CD4-positive, CD25-positive, alpha-beta regulatory T cell (primary cell): Measurements from ENCODE around the gene HSD17B1. TPM values are rescaled to one million over a fixed set of nuclear protein-coding genes. Genes with fewer than 3 reads are reported as not detected.

Experiments
- ATAC-seq, 2 donors: fragments of 150-1000 bp; cut with Tn5 transposase; one replicate each; pipeline ENCODE4 v1.10.0; 2021; ENCODE audit warnings: low read depth in 2 of 2, moderate number of reproducible peaks in 2 of 2, moderate library complexity in 1 of 2
- DNase-seq, 3 donors: peaks; one replicate each; pipeline versions ENCODE4 v3.0.0 to v3.0.0-alpha.2; 2012 to 2022; ENCODE audit warnings: mixed read lengths in 1 of 3
- H3K27ac ChIP-seq: one replicate; pipeline ENCODE4 v1.7.0; 2013; ENCODE audit warnings: mild to moderate bottlenecking, low read length; ENCODE audit not compliant: insufficient read depth, poor library complexity, severe bottlenecking
- H3K27me3 ChIP-seq: one replicate; pipeline ENCODE4 v1.7.0; 2013; ENCODE audit warnings: low read length; ENCODE audit not compliant: control insufficient read depth, insufficient read depth
- H3K36me3 ChIP-seq: one replicate; pipeline ENCODE4 v1.7.0; 2013; ENCODE audit warnings: mild to moderate bottlenecking, low read length, moderate library complexity; ENCODE audit not compliant: control insufficient read depth, insufficient read depth
- H3K4me1 ChIP-seq: 2 replicates; pipeline ENCODE4 v1.7.0; 2013; ENCODE audit warnings: mild to moderate bottlenecking, low read length; ENCODE audit not compliant: insufficient read depth, control insufficient read depth, poor library complexity, severe bottlenecking
- H3K4me3 ChIP-seq: one replicate; pipeline ENCODE4 v1.7.0; 2013; ENCODE audit warnings: low read depth, mild to moderate bottlenecking, low read length, moderate library complexity
- H3K9me3 ChIP-seq, 2 experiments: 1 replicate in 1 of 2; 2 replicates in 1 of 2; pipeline ENCODE4 v1.7.0; 2013; ENCODE audit warnings: low read length in 2 of 2, mild to moderate bottlenecking in 1 of 2, moderate library complexity in 1 of 2; ENCODE audit not compliant: control insufficient read depth in 2 of 2
- H3K27ac Mint-ChIP-seq, 3 donors: one replicate each; pipeline ENCODE4 v1.8.0; 2020 to 2022; ENCODE audit warnings: mild to moderate bottlenecking in 3 of 3, mixed read lengths in 3 of 3, moderate library complexity in 2 of 3
- H3K27me3 Mint-ChIP-seq: one replicate; pipeline ENCODE4 v1.8.0; 2022; ENCODE audit warnings: mild to moderate bottlenecking, mixed read lengths
- H3K36me3 Mint-ChIP-seq: one replicate; pipeline ENCODE4 v1.8.0; 2020; ENCODE audit warnings: mixed read lengths
- H3K4me1 Mint-ChIP-seq, 4 donors: one replicate each; pipeline ENCODE4 v1.8.0; 2020 to 2022; ENCODE audit warnings: mixed read lengths in 4 of 4, mild to moderate bottlenecking in 1 of 4
- H3K4me3 Mint-ChIP-seq, 4 donors: one replicate each; pipeline ENCODE4 v1.8.0; 2020 to 2022; ENCODE audit warnings: mild to moderate bottlenecking in 4 of 4, mixed read lengths in 4 of 4, moderate library complexity in 3 of 4
- H3K9me3 Mint-ChIP-seq, 7 donors: one replicate each; pipeline ENCODE4 v1.8.0; 2020 to 2022; ENCODE audit warnings: mixed read lengths in 7 of 7, mild to moderate bottlenecking in 3 of 7, moderate library complexity in 2 of 7
- polyA plus RNA-seq, 4 donors: library from polyadenylated mRNA; unstranded; fragments of 300-500 nt; fragmentation: Illumina TruSeq; gene quantifications; one replicate each; pipeline ENCODE4 v1.2.3, GENCODE V29; 2021
- total RNA-seq: library from RNA; stranded (reverse); gene quantifications from one replicate; pipeline ENCODE4 v1.2.3, GENCODE V29; 2022

The HSD17B1 gene
- total and polyA plus RNA-seq, 5 donors from 2014 or later = 0.30 to 0.91 (median 0.62) TPM

- Mint-ChIP-seq H3K27me3 (no peaks in the 10 kb centered on the region), H3K36me3 (peaks cover 17% of the 10 kb centered on the region), H3K4me3 (no peak overlapping the region), H3K4me1 (peaks cover 0 to 35% (median 17%) of the 10 kb centered on the region in 4 donors), H3K27ac (no peak overlapping the region), H3K9me3 (no peaks in the 10 kb centered on the region)
- H3K27ac ChIP-seq = no peak overlapping the region
- H3K4me3 ChIP-seq = no peak overlapping the region
- DNase-seq (no peak), ATAC-seq (no peak)
- no peaks in the 10 kb centered on the region for H3K27me3 ChIP-seq
- H3K4me1 ChIP-seq = no peaks in the 10 kb centered on the region
- H3K36me3 ChIP-seq = peaks cover 69% of the 10 kb centered on the region
- no peaks in the 10 kb centered on the region for H3K9me3 ChIP-seq
Observed at GRCh38 chr17:42590886-42591285, 38.2 kb downstream of the HSD17B1 start.

DNA sequence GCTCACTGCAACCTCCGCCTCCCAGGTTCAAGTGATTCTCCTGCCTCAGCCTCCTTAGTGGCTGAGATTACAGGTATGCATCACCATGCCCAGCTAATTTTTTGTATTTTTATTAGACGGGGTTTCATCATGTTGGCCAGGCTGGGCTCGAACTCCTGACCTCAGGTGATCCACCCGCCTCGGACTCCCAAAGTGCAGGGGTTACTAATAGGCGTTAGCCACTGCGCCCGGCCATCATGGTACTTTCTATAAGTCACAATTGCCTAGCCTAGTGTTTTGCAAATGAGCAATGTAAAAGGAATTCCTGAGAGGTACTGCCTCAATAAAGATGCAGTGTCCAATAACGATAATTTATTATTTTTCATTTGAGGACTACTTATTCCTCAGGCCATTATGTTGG is 38.7 kb downstream of the HSD17B1 start:
- ATAC-seq = no peak

GRCh38 chr17:42596386-42596785 is 43.7 kb downstream of the HSD17B1 start:
- H3K27ac ChIP-seq = no peak overlapping the region
- no peaks in the 10 kb centered on the region for H3K9me3 ChIP-seq
- Mint-ChIP-seq H3K4me3 (peak overlapping the region in 1 of 4 donors; percentile 1), H3K36me3 (peaks cover 16% of the 10 kb centered on the region), H3K27me3 (no peaks in the 10 kb centered on the region), H3K27ac (peak overlapping the region in 2 of 3 donors; percentile 15 to 39), H3K4me1 (peaks cover 9 to 53% (median 26%) of the 10 kb centered on the region in 4 donors), H3K9me3 (no peaks in the 10 kb centered on the region)
- no peaks in the 10 kb centered on the region for H3K27me3 ChIP-seq
- DNase-seq (no peak), ATAC-seq (no peak)
- peaks cover 45% of the 10 kb centered on the region for H3K36me3 ChIP-seq
- peaks cover 13% of the 10 kb centered on the region for H3K4me1 ChIP-seq
- no peak overlapping the region for H3K4me3 ChIP-seq

More for the DNA sequence above, 38.7 kb downstream of the HSD17B1 start:
- peaks cover 68% of the 10 kb centered on the region for H3K36me3 ChIP-seq
- Mint-ChIP-seq H3K9me3 (no peaks in the 10 kb centered on the region), H3K4me3 (no peak overlapping the region), H3K27ac (no peak overlapping the region), H3K4me1 (peaks cover 3 to 36% (median 18%) of the 10 kb centered on the region in 4 donors), H3K27me3 (no peaks in the 10 kb centered on the region), H3K36me3 (peaks cover 19% of the 10 kb centered on the region)
- H3K4me3 ChIP-seq = no peak overlapping the region
- H3K9me3 ChIP-seq = no peaks in the 10 kb centered on the region
- DNase-seq = no peak
- H3K27me3 ChIP-seq = no peaks in the 10 kb centered on the region
- H3K4me1 ChIP-seq = no peaks in the 10 kb centered on the region
- H3K27ac ChIP-seq = no peak overlapping the region

GRCh38 chr17:42598905-42599304 is 46.2 kb downstream of the HSD17B1 start:
- H3K9me3 ChIP-seq = no peaks in the 10 kb centered on the region
- DNase-seq = no peak
- H3K4me1 ChIP-seq = peaks cover 29% of the 10 kb centered on the region
- H3K27ac ChIP-seq = no peak overlapping the region
- Mint-ChIP-seq H3K9me3 (no peaks in the 10 kb centered on the region), H3K36me3 (peaks cover 20% of the 10 kb centered on the region), H3K27me3 (no peaks in the 10 kb centered on the region), H3K27ac (peak overlapping the region in 2 of 3 donors; percentile 30 to 67), H3K4me1 (peaks cover 20 to 57% (median 32%) of the 10 kb centered on the region in 4 donors), H3K4me3 (peak overlapping the region in 3 of 4 donors; percentile 3 to 45 (median 35))
- no peak for ATAC-seq
- H3K36me3 ChIP-seq = peaks cover 42% of the 10 kb centered on the region
- peak overlapping the region; percentile 37 for H3K4me3 ChIP-seq
- no peaks in the 10 kb centered on the region for H3K27me3 ChIP-seq

DNA sequence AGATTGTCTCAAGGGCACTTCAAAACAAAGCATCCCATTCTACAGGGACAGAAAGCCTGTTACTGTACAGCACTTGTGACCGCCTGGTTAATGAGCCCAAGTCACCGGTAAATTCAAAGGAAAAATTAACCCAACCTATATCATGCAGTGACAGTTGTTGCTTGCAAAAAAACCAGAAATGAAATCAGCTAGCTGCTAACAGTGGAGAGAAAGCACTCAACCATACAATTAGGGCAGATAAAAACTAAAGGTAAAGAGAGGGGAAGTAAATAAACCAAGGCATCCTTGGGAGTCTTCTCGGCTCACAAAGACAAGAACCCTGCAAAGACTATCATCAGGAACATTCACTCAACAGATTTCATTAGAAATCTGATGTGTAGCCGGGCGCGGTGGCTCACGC is 50.6 kb downstream of the HSD17B1 start:
- no peak for ATAC-seq
- no peak for DNase-seq
- H3K4me1 ChIP-seq = peaks cover 66% of the 10 kb centered on the region
- Mint-ChIP-seq H3K27ac (peak overlapping the region in 2 of 3 donors; percentile 42 to 69), H3K27me3 (no peaks in the 10 kb centered on the region), H3K9me3 (no peaks in the 10 kb centered on the region), H3K4me1 (peaks cover 20 to 88% (median 58%) of the 10 kb centered on the region in 4 donors), H3K36me3 (peaks cover 31% of the 10 kb centered on the region), H3K4me3 (peak overlapping the region; percentile 4 to 100 (median 66))
- H3K27me3 ChIP-seq = no peaks in the 10 kb centered on the region
- peaks cover 32% of the 10 kb centered on the region for H3K36me3 ChIP-seq
- H3K4me3 ChIP-seq = no peak overlapping the region
- no peaks in the 10 kb centered on the region for H3K9me3 ChIP-seq
- no peak overlapping the region for H3K27ac ChIP-seq

Other genes starting within 250 kb of the HSD17B1 start
- 262 TPM for gene STAT3, start 164.5 kb upstream of the HSD17B1 start, total RNA-seq
- 100 to 1,000 TPM; 100 to 125 (median 118) TPM for gene STAT3, start 164.5 kb upstream of the HSD17B1 start, polyA plus RNA-seq
- 1.1 TPM for gene CAVIN1, start 129.7 kb upstream of the HSD17B1 start, total RNA-seq
- gene CAVIN1, start 129.7 kb upstream of the HSD17B1 start, polyA plus RNA-seq = under 1 TPM; 0.03 to 0.31 (median 0.14) TPM
- gene ATP6V0A1, start 94.0 kb upstream of the HSD17B1 start, total RNA-seq = 28.1 TPM
- 10 to 100 TPM; 13.8 to 16.4 (median 15.2) TPM for gene ATP6V0A1, start 94.0 kb upstream of the HSD17B1 start, polyA plus RNA-seq
- gene NAGLU, start 16.7 kb upstream of the HSD17B1 start, total RNA-seq = 11.8 TPM
- gene NAGLU, start 16.7 kb upstream of the HSD17B1 start, polyA plus RNA-seq = 10 to 100 TPM in 3 of 4 donors, 1 to 10 TPM in 1; 9.2 to 17.2 (median 12.0) TPM
- gene COASY, start 9.2 kb downstream of the HSD17B1 start, total RNA-seq = 45.0 TPM
- gene COASY, start 9.2 kb downstream of the HSD17B1 start, polyA plus RNA-seq = 10 to 100 TPM; 41.6 to 56.1 (median 51.8) TPM
- gene MLX, start 14.2 kb downstream of the HSD17B1 start, total RNA-seq = 40.8 TPM
- gene MLX, start 14.2 kb downstream of the HSD17B1 start, polyA plus RNA-seq = 10 to 100 TPM; 44.0 to 55.4 (median 49.5) TPM
- 2.5 TPM for gene PSMC3IP, start 24.8 kb downstream of the HSD17B1 start, total RNA-seq
- under 1 TPM in 3 of 4 donors, not detected in 1; 0.25 to 0.71 (median 0.39) TPM for gene PSMC3IP, start 24.8 kb downstream of the HSD17B1 start, polyA plus RNA-seq
- gene RETREG3, start 56.5 kb downstream of the HSD17B1 start, total RNA-seq = 116 TPM
- 100 to 1,000 TPM; 201 to 243 (median 218) TPM for gene RETREG3, start 56.5 kb downstream of the HSD17B1 start, polyA plus RNA-seq
- 8.2 TPM for gene TUBG1, start 56.8 kb downstream of the HSD17B1 start, total RNA-seq
- gene TUBG1, start 56.8 kb downstream of the HSD17B1 start, polyA plus RNA-seq = 10 to 100 TPM in 2 of 4 donors, 1 to 10 TPM in 2; 7.2 to 13.5 (median 10.1) TPM
- 13.7 TPM for gene TUBG2, start 106.4 kb downstream of the HSD17B1 start, total RNA-seq
- 1 to 10 TPM; 2.8 to 4.0 (median 3.8) TPM for gene TUBG2, start 106.4 kb downstream of the HSD17B1 start, polyA plus RNA-seq
- 4.8 TPM for gene PLEKHH3, start 124.1 kb downstream of the HSD17B1 start, total RNA-seq
- gene PLEKHH3, start 124.1 kb downstream of the HSD17B1 start, polyA plus RNA-seq = 1 to 10 TPM in 1 of 4 donors, under 1 TPM in 3; 0.38 to 1.1 (median 0.66) TPM
- 20.6 TPM for gene CCR10, start 128.9 kb downstream of the HSD17B1 start, total RNA-seq
- 100 to 1,000 TPM in 1 of 4 donors, 10 to 100 TPM in 3; 45.2 to 133 (median 63.9) TPM for gene CCR10, start 128.9 kb downstream of the HSD17B1 start, polyA plus RNA-seq
- 54.9 TPM for gene CNTNAP1, start 129.6 kb downstream of the HSD17B1 start, total RNA-seq
- gene CNTNAP1, start 129.6 kb downstream of the HSD17B1 start, polyA plus RNA-seq = 1 to 10 TPM in 3 of 4 donors, under 1 TPM in 1; 0.94 to 1.7 (median 1.4) TPM
- 123 TPM for gene EZH1, start 192.1 kb downstream of the HSD17B1 start, total RNA-seq
- gene EZH1, start 192.1 kb downstream of the HSD17B1 start, polyA plus RNA-seq = 10 to 100 TPM; 38.7 to 57.9 (median 49.5) TPM
- gene RAMP2, start 208.3 kb downstream of the HSD17B1 start, total RNA-seq = not detected
- not detected for gene RAMP2, start 208.3 kb downstream of the HSD17B1 start, polyA plus RNA-seq
- gene VPS25, start 220.5 kb downstream of the HSD17B1 start, total RNA-seq = 29.4 TPM
- 10 to 100 TPM; 62.8 to 73.3 (median 71.4) TPM for gene VPS25, start 220.5 kb downstream of the HSD17B1 start, polyA plus RNA-seq
- gene WNK4, start 227.7 kb downstream of the HSD17B1 start, total RNA-seq = not detected
- under 1 TPM in 1 of 4 donors, not detected in 3; 0.09 TPM for gene WNK4, start 227.7 kb downstream of the HSD17B1 start, polyA plus RNA-seq
- 12.8 TPM for gene COA3, start 245.8 kb downstream of the HSD17B1 start, total RNA-seq
- 100 to 1,000 TPM; 147 to 162 (median 156) TPM for gene COA3, start 245.8 kb downstream of the HSD17B1 start, polyA plus RNA-seq
- gene CNTD1, start 245.9 kb downstream of the HSD17B1 start, total RNA-seq = not detected
- gene CNTD1, start 245.9 kb downstream of the HSD17B1 start, polyA plus RNA-seq = under 1 TPM; 0.15 to 0.42 (median 0.28) TPM